ENCODE data around the gene INPP5D. TPM values are rescaled to one million over a fixed set of nuclear protein-coding genes. Genes with fewer than 3 reads are reported as not detected.

INPP5D gene
- total RNA-seq, 1 donor from 2014 or later: 18.3 TPM

GRCh38 chr2:233202531-233202944 is 142.4 kb downstream of the INPP5D start:
- Mint-ChIP-seq H3K9me3 (no peaks in the 10 kb centered on the region), H3K27ac (no peak overlapping the region), H3K4me1 (ENCODE audit: unreplicated experiment) (no peaks in the 10 kb centered on the region), H3K36me3 (peaks cover 5% of the 10 kb centered on the region), H3K4me3 (no peak overlapping the region), H3K27me3 (no peaks in the 10 kb centered on the region)
- DNase-seq (ENCODE audit: extremely low spot score, unreplicated experiment): no peak
- no peak for TF ChIP-seq CTCF (conservative IDR thresholded peaks at IDR 0.05)

DNA sequence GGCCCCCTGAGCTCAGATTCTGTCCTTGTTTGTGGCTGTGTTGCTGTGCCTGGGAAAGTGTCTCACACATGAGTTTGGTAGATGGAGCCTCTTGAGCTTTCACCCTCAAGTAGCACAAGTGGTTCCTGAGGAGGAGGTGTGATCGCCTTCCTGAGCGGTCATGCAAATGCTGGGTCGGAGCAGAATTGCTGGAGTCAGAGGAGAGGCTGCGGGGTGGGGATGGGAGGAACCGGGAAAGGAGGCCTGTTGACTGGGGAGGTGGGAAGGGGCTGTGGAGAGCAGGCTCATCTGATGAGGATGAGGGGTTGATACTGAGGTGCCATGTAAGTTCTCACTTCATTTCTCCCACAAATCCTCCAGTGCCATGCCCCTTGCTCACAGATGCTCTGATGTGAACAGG is 142.9 kb downstream of the INPP5D start:
- Mint-ChIP-seq H3K9me3 (no peaks in the 10 kb centered on the region), H3K27ac (no peak overlapping the region), H3K4me1 (ENCODE audit: unreplicated experiment) (no peaks in the 10 kb centered on the region), H3K27me3 (no peaks in the 10 kb centered on the region), H3K36me3 (peaks cover 5% of the 10 kb centered on the region), H3K4me3 (no peak overlapping the region)
- DNase-seq (ENCODE audit: extremely low spot score, unreplicated experiment): no peak
- no peak for TF ChIP-seq CTCF (conservative IDR thresholded peaks at IDR 0.05)

DNA sequence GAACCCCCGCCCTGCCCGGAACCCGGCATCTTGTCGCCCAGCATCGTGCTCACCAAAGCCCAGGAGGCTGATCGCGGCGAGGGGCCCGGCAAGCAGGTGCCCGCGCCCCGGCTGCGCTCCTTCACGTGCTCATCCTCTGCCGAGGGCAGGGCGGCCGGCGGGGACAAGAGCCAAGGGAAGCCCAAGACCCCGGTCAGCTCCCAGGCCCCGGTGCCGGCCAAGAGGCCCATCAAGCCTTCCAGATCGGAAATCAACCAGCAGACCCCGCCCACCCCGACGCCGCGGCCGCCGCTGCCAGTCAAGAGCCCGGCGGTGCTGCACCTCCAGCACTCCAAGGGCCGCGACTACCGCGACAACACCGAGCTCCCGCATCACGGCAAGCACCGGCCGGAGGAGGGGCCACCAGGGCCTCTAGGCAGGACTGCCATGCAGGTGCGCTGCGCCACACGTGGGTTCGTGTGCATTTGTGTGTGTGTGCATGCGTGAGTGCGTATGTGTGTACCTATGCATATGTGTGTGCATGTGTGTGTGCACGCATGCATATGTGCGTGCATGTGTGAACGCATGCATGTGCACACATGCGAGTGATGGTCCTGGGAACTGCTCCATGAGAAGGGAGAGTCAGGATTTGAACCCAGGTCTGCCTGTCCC is 144.3 kb downstream of the INPP5D start:
- Mint-ChIP-seq H3K27ac (no peak overlapping the region), H3K36me3 (peaks cover 5% of the 10 kb centered on the region), H3K27me3 (no peaks in the 10 kb centered on the region), H3K4me3 (no peak overlapping the region), H3K9me3 (no peaks in the 10 kb centered on the region), H3K4me1 (ENCODE audit: unreplicated experiment) (peaks cover 5% of the 10 kb centered on the region)
- no peak for DNase-seq (ENCODE audit: extremely low spot score, unreplicated experiment)
- no peak for TF ChIP-seq CTCF (conservative IDR thresholded peaks at IDR 0.05)

DNA sequence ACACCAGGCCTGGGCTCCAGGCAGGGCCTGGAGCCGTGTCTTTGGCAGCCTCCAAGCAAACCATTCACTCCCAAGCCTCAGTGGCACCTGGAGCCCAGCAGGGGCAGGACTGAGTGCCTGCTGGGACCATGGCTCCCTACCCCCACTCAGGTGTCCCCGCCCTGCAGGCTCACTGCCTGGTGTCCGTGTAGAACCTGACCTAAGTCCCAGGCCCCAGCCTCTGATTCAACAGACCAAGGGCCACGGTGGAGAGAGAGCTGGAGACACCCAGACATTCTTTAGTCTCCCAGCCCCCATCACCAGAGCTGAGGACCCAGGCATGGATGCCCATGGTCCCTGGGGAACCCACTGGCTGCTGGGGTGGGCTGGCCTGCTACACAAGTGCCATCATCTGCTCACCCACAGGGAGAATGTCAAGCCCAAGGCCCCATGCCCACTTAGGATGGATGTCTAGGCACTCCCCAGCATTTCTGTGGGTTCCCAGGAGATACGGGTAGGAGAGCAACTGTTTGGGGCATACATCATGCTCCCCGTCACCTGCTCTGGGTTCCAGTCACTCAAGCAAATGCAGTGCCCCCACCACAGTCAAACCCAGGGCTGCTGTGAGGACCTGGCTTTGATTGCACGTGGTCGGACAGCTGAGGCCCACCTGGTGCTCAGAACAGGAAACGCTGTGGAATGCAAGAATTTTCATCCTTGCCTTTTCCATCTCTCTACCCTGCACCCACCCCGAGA is 148.4 kb downstream of the INPP5D start:
- TF ChIP-seq CTCF (conservative IDR thresholded peaks at IDR 0.05): no peak
- Mint-ChIP-seq H3K4me3 (no peak overlapping the region), H3K27ac (no peak overlapping the region), H3K4me1 (ENCODE audit: unreplicated experiment) (peaks cover 10% of the 10 kb centered on the region), H3K9me3 (no peaks in the 10 kb centered on the region), H3K27me3 (peaks cover 4% of the 10 kb centered on the region), H3K36me3 (peaks cover 6% of the 10 kb centered on the region)
- DNase-seq (ENCODE audit: extremely low spot score, unreplicated experiment): no peak

GRCh38 chr2:233209117-233209532 is 149.0 kb downstream of the INPP5D start:
- Mint-ChIP-seq H3K27ac (no peak overlapping the region), H3K36me3 (peaks cover 3% of the 10 kb centered on the region), H3K9me3 (no peaks in the 10 kb centered on the region), H3K4me1 (ENCODE audit: unreplicated experiment) (peaks cover 10% of the 10 kb centered on the region), H3K4me3 (no peak overlapping the region), H3K27me3 (peaks cover 4% of the 10 kb centered on the region)
- no peak for DNase-seq (ENCODE audit: extremely low spot score, unreplicated experiment)
- no peak for TF ChIP-seq CTCF (conservative IDR thresholded peaks at IDR 0.05)
